GM19025 (cell line): ENCODE measurements around the gene TMPRSS11A.

ENCODE experiments used
- ATAC-seq: cut with Tn5 transposase; IDR thresholded peaks from one replicate; pipeline ENCODE4 v1.9.1; 2021; ENCODE audit warnings: mild to moderate bottlenecking, low read depth, moderate library complexity; ENCODE audit not compliant: unreplicated experiment

The TMPRSS11A gene, protein sequence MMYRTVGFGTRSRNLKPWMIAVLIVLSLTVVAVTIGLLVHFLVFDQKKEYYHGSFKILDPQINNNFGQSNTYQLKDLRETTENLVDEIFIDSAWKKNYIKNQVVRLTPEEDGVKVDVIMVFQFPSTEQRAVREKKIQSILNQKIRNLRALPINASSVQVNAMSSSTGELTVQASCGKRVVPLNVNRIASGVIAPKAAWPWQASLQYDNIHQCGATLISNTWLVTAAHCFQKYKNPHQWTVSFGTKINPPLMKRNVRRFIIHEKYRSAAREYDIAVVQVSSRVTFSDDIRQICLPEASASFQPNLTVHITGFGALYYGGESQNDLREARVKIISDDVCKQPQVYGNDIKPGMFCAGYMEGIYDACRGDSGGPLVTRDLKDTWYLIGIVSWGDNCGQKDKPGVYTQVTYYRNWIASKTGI

DNA sequence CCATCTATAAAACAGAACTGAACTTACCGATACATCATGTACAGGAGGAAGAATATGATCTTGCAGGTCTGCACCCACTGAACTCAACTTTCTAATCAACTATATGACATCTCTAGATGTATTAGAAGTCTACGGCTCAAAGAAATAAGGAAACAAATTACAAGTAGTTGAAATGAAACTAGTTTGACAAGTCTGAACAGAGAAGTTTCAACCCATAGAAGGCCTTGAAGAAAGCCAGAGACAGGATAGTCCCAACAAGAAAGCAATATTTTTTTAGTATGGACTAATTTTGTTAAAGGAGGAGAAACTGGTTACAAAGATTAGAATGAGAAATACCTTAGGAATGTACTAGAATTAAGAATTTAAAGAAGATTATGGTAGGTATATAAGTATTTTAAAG, at the start of gene TMPRSS11A:
Gene TMPRSS11A, minus strand, starts transcription at position 138 of the 400 bp plus-strand sequence. Its CDS starts 100 bp downstream, at position 38.
- no peak for ATAC-seq

DNA sequence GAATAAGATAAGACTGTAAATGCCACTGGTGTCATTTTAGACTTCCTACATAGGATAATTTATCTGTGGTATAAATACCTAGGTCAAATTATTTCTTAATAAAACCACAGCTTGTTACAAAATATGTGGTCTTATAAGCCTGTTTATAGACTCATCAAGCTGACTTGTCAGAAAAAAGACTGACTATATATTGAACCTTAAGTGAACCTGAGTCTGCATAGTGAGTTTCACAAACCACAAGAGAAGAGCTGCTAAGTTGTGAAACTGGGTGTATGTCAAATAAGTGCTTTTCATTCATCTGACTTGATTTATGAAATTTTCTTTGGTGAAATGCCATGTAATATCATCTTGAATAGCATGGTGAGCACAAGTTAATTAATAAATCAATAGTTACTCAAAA, 48.4 kb upstream of the TMPRSS11A start:
- ATAC-seq, result no peak

GRCh38 chr4:68002906-68003305, 39.6 kb upstream of the TMPRSS11A start:
- ATAC-seq, result no peak

- ATAC-seq, result no peak
These were observed 32.8 kb upstream of the TMPRSS11A start for GRCh38 chr4:67996127-67996526.

- ATAC-seq, result no peak
These were observed 25.7 kb upstream of the TMPRSS11A start for GRCh38 chr4:67988991-67989390.

- ATAC-seq, result no peak
These were observed 20.0 kb upstream of the TMPRSS11A start for GRCh38 chr4:67983333-67983732.

- ATAC-seq, result no peak
These were observed 17.2 kb upstream of the TMPRSS11A start for GRCh38 chr4:67980512-67980911.

GRCh38 chr4:67973608-67974007, 10.3 kb upstream of the TMPRSS11A start:
- no peak for ATAC-seq

DNA sequence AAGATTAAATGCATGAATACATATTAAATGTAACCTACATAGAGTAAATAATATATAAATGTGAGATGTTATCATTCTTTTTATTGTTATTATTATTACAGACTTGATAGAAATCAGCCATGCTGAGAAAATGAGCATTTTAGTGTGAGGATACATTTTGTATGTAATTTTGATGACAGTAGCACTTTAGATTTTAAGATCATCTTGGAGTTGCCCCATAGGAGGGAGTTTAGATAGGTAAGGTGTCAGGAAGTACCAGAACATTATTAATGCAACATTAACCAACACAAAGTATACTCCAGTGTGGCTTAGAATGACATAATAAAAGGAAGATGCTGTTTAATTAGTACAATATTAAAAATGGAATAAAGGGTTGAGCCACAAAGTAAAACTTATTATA, 8.4 kb downstream of the TMPRSS11A start:
- no peak for ATAC-seq

- ATAC-seq, result no peak
These were observed 22.2 kb downstream of the TMPRSS11A start for GRCh38 chr4:67941074-67941473.

DNA sequence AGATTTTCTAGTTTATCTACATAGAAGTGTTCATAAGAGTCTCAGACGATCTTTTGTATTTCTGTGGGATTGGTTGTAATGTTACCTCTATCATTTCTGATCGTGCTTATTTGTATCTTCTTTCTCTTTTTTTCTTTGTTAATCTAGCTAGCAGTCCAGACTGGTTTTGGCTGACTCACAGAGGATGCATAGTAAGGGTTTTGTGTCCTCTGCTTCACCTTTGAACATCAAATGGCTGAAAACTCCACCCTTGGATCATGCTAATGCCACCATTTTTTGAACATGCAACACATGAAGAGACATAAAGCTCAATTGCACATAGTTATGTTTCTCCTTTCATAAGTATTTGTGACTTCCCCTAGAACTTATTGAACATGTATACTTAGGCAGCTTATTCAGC, 22.8 kb downstream of the TMPRSS11A start:
- no peak for ATAC-seq

DNA sequence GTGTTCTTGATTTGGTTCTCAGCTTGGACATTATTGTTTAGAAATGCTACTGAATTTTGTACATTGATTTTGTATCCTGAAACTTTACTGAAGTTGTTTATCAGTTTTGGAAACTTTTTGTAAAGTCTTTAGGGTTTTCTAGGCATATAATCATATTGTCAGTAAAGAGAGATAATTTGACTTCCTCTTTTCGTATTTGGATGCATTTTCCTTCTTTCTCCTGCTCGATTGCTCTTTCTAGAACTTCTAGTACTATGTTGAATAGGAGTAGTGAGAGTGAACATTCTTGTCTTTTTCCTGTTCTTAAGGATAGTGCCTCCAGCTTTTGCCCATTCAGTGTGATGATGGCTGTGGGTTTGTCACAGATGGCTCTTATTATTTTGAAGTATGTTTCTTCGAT, 24.1 kb downstream of the TMPRSS11A start:
- no peak for ATAC-seq

- ATAC-seq, result no peak
These were observed 27.4 kb downstream of the TMPRSS11A start for GRCh38 chr4:67935888-67936287.

DNA sequence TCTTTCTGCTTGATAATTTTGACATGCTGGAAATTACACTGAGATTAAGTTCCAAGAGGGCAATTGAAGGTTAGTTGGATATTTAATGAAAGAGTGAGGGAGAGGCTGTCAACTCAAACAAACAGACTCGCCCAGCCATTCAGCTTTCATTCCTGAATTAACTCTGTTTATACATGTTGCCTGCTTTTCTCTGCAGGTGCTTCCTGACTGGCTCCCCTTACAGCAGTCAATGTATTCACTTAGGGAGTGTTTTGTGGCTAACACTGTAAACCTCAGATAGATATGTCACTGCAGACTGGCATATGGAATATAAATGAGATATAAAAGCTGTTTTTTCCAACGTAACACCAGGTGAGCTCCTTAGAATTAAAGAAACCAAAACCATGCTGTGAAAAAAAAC, 28.7 kb downstream of the TMPRSS11A start:
- no peak for ATAC-seq

GRCh38 chr4:67933755-67934154, 29.5 kb downstream of the TMPRSS11A start:
- no peak for ATAC-seq

- ATAC-seq, result no peak
These were observed 30.3 kb downstream of the TMPRSS11A start for GRCh38 chr4:67933038-67933437.

DNA sequence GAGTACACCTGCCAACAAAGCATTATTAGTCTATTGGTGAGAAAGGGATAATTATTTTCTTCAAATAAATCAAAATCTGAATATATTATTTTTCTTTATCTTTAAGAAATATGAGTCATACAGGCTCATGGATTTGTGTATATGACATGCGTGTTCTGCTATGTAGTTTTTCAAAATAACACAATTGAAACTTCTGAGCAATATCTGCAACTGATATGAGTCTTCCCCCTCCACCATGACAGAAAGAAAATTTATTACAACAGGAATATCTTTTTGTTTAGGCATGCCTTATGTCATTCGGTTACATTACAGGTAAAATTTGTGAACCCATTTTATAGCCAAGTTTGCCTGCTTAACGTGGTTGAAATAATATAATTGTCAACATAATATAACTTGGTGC, 32.0 kb downstream of the TMPRSS11A start:
- ATAC-seq, result no peak

DNA sequence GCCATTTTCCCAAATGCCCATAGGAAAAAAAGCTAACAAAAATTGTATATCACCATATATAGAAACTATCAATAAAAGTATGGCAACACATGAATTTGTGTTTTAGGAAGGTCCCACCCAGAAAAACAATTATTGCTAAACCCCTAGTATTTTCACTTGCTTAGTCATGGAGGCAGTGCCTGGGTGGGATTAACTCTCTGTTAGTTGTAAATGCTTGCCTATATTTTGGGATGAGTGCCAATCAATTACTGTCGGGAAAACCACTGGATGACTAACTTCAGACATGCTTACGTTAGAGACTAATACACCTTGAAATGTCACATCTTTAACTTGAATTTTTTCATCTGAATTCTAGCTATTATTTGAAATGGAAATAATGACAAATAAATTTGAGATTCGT, 33.9 kb downstream of the TMPRSS11A start:
- ATAC-seq, result no peak

GRCh38 chr4:67928546-67928945, 34.7 kb downstream of the TMPRSS11A start:
- no peak for ATAC-seq

DNA sequence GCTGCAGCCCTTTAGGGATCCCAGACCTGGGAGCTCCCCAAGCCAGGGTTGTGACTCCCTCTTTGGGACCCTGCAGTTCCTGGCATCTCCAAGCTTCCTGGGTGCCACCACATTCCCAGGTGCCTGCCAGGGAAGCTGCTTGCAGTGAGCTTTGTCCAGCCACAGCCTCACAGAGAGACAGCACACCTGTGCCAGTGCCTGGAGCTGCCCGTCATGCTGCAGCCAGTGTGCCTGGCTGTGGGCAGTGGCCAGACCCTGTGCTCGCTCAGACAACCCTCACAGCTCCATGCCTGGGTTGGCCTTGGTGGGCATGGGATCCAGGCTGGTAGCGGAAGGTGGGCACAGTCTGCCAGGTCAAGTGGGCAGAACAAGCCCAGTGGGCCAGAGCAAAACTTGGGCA, 36.0 kb downstream of the TMPRSS11A start:
- ATAC-seq, result no peak

GRCh38 chr4:67926485-67926884, 36.8 kb downstream of the TMPRSS11A start:
- ATAC-seq, result no peak

DNA sequence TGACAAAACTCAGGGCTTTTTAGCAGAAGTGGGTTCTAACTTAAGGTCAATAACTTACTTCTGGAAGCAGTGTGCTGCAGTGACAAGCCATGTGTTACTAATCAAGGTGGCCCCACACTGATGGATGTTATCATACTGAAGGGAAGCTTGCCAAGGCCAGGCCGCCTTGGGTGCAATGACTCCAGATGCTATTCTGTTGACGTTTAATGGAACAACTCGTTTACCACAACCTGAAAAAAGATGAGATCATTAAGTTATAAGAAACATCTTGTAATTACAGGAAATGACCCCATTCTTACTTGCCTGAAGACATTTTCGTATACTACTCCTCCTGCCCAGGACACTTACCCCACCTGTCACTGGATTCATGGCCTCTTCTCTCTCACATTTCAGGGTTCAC, 40.6 kb downstream of the TMPRSS11A start:
- no peak for ATAC-seq
